H1 (cell line): ENCODE results near the gene ZDHHC3. TPM values are rescaled to one million over a fixed set of nuclear protein-coding genes. Genes with fewer than 3 reads are reported as not detected.

Source experiments
- CBX5 ChIP-seq: fragments of 300-800, 300-1000 bp; sonication (generic); IDR thresholded peaks from 2 replicates; pipeline ENCODE4 v1.7.1; 2016; ENCODE audit warnings: antibody characterized with exemption, low read length, low read depth
- CHD1 ChIP-seq: IDR thresholded peaks from 2 replicates; pipeline ENCODE4 v1.6.1; 2012; ENCODE audit warnings: low read depth, low read length, improper control_type of control experiment
- CHD7 ChIP-seq: fragments of 300-600 bp; sonication (generic); IDR thresholded peaks from 2 replicates; pipeline ENCODE4 v1.7.1; 2012; ENCODE audit warnings: low read length, moderate library complexity, mild to moderate bottlenecking, inconsistent platforms; ENCODE audit not compliant: insufficient replicate concordance
- GTF2F1 ChIP-seq: IDR thresholded peaks from 2 replicates; pipeline ENCODE4 v1.6.1; 2012; ENCODE audit warnings: low read depth, low read length, improper control_type of control experiment, borderline replicate concordance
- JUND ChIP-seq: IDR thresholded peaks from 2 replicates; pipeline ENCODE4 v1.6.1; 2011; ENCODE audit warnings: mild to moderate bottlenecking, improper control_type of control experiment, low read length
- KDM4A ChIP-seq: IDR thresholded peaks from one replicate; pipeline ENCODE4 v1.7.1; 2012; ENCODE audit warnings: low read depth, mild to moderate bottlenecking, moderate library complexity, low read length, inconsistent platforms; ENCODE audit not compliant: severe bottlenecking
- MAFK ChIP-seq: IDR thresholded peaks from 2 replicates; pipeline ENCODE4 v1.6.1; 2012; ENCODE audit warnings: low read depth, mild to moderate bottlenecking, improper control_type of control experiment, low read length
- SAP30 ChIP-seq: fragments of 300-600 bp; sonication (generic); IDR thresholded peaks from 2 replicates; pipeline ENCODE4 v1.7.1; 2012; ENCODE audit warnings: low read length, moderate library complexity, mild to moderate bottlenecking, inconsistent platforms; ENCODE audit not compliant: insufficient read depth, insufficient replicate concordance
- TCF12 ChIP-seq: IDR thresholded peaks from 2 replicates; pipeline ENCODE4 v1.6.1; 2011; ENCODE audit warnings: low read depth, mild to moderate bottlenecking, low read length
- polyA plus RNA-seq, 7 experiments: library from polyadenylated mRNA; depleted of rRNA in 3 of 7; stranded (reverse) in 5 of 7; unstranded in 2 of 7; fragments of >200 nt in 5 of 7; fragments of 200-250 nt in 2 of 7; gene quantifications; 1 replicate in 5 of 7; 2 replicates in 1 of 7; 4 replicates in 1 of 7; pipeline versions ENCODE4 v1.2.1 to v1.2.3, GENCODE V29; 2011 to 2013; ENCODE audit warnings: missing spikeins in 2 of 7, mixed read lengths in 2 of 7
- total RNA-seq: library from RNA; stranded (reverse); fragmentation: NEBNext Ultra II Directional; extraction: Animal tissue kit (Norgen Biotek cat#: 25700); gene quantifications from 2 replicates; pipeline ENCODE4 v1.2.1, GENCODE V29; 2021

ZDHHC3 gene
- total and polyA plus RNA-seq, 2 of the 8 experiments (the other 6 are each of a cell fraction or from before 2014, with no cell fraction given): 77.4 to 88.7 TPM

GRCh38 chr3:44886561-44886960 lies 89.4 kb downstream of the ZDHHC3 start (continued):
- TF ChIP-seq CHD7 (no peak), CBX5 (no peak), JUND (no peak), KDM4A (no peak), GTF2F1 (no peak), CHD1 (no peak), MAFK (no peak), SAP30 (no peak), TCF12 (no peak)
